Vagina (tissue), 2 donors: ENCODE measurements around the gene IPP. TPM values are rescaled to one million over a fixed set of nuclear protein-coding genes. Genes with fewer than 3 reads are reported as not detected.
A peak's percentile ranks its signal among the peaks of the same experiment; 100 is the strongest.
"Not testable (repeated sequence)": the region's sequence is repeated elsewhere in the genome, so short reads cannot be mapped to it uniquely, and the experiment has no call there.

Experiments used
- DNase-seq, 2 donors: peaks; one replicate each; pipeline ENCODE4 v3.0.0-alpha.2; 2017; ENCODE audit errors: extremely low spot score in 2 of 2
- H3K27ac ChIP-seq: fragments of 200-600 bp; sonication (generic); one replicate; pipeline ENCODE4 v1.5.1; 2019
- H3K27me3 ChIP-seq: fragments of 200-600 bp; sonication (generic); one replicate; pipeline ENCODE4 v1.5.1; 2019
- H3K36me3 ChIP-seq, 2 donors: fragments of 200-600 bp; sonication (generic); one replicate each; pipeline ENCODE4 v1.5.1; 2017 to 2019
- H3K4me1 ChIP-seq: fragments of 200-600 bp; sonication (generic); one replicate; pipeline ENCODE4 v1.5.1; 2019
- H3K4me3 ChIP-seq, 2 donors: fragments of 200-600 bp; sonication (generic); 1 replicate in 1 of 2; 2 replicates in 1 of 2; pipeline ENCODE4 v1.5.1; 2016 to 2019
- H3K9me3 ChIP-seq: fragments of 200-600 bp; sonication (generic); one replicate; pipeline ENCODE4 v1.5.1; 2019
- CTCF ChIP-seq, 3 experiments: fragments of 450-650 bp in 2 of 3; fragments of 200-600 bp in 1 of 3; sonication (generic) in 1 of 3; IDR thresholded peaks; one replicate each; pipeline ENCODE4 v1.5.1; 2017 to 2019; ENCODE audit warnings: antibody characterized with exemption in 3 of 3, mild to moderate bottlenecking in 2 of 3, moderate library complexity in 2 of 3
- POLR2A ChIP-seq, 2 donors: fragments of 450-650 bp; IDR thresholded peaks; one replicate each; pipeline ENCODE4 v1.6.1; 2017; ENCODE audit warnings: antibody characterized with exemption in 2 of 2, mild to moderate bottlenecking in 2 of 2, moderate library complexity in 2 of 2
- POLR2AphosphoS5 ChIP-seq, 2 donors: sonication (generic); formaldehyde crosslinking; IDR thresholded peaks; one replicate each; pipeline ENCODE4 v1.9.0; 2017; ENCODE audit warnings: antibody characterized with exemption in 2 of 2, mild to moderate bottlenecking in 2 of 2, low read depth in 1 of 2; ENCODE audit not compliant: insufficient read depth in 1 of 2
- intact Hi-C: fragments of 100-400 bp; cut with DNase I; formaldehyde crosslinking; loops from one replicate; pipeline ENCODE4 v1.15.1; 2023
- total RNA-seq: library from RNA; depleted of rRNA; stranded (reverse); fragments of >200 nt; gene quantifications from one replicate; pipeline ENCODE4 v1.2.3, GENCODE V29; 2016

Gene IPP
- total RNA-seq, 1 donor from 2014 or later, result 5.6 TPM

DNA sequence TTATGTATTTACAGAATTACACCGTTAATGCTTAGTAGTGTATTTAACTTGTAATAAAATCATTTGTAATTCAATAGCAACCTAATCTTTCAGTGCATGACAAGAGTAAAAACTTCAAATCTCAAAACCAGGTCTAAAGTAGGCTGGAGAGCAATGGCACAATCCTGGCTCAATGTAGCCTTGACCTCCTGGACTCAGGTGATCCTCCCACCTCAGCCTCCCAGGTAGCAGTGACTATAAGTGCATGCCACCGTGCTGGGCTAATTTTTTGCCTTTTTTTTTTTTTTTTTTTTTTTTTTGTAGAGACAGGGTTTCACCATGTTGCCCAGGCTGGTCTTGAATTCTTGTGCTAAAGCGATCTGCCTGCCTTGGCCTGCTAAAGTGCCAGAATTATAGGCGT is 11.3 kb downstream of the IPP start:
- H3K36me3 ChIP-seq, result peaks cover 0 to 17% of the 10 kb centered on the region in 2 donors

GRCh38 chr1:45730780-45731319 is 19.6 kb downstream of the IPP start:
- intact Hi-C loops, result no loop called here
- no peak for DNase-seq
- Histone ChIP-seq H3K27me3 (no peaks in the 10 kb centered on the region), H3K36me3 (peaks cover 0 to 21% of the 10 kb centered on the region in 2 donors), H3K4me3 (no peak overlapping the region), H3K4me1 (peaks cover 4% of the 10 kb centered on the region), H3K27ac (no peak overlapping the region), H3K9me3 (no peaks in the 10 kb centered on the region)
- TF ChIP-seq POLR2AphosphoS5 (IDR thresholded peaks at IDR 0.05; ENCODE audit: insufficient read depth in 1 of 2, low read depth in 1 of 2), result no peak
- TF ChIP-seq POLR2A (IDR thresholded peaks at IDR 0.05), result no peak
- TF ChIP-seq CTCF (IDR thresholded peaks at IDR 0.05), result no peak

More for the DNA sequence above, 11.3 kb downstream of the IPP start:
- Histone ChIP-seq H3K9me3 (no peaks in the 10 kb centered on the region), H3K4me3 (no peak overlapping the region), H3K27me3 (no peaks in the 10 kb centered on the region), H3K27ac (no peak overlapping the region), H3K4me1 (peaks cover 5% of the 10 kb centered on the region)
- intact Hi-C loops, result no loop called here
- DNase-seq, result no peak
- TF ChIP-seq CTCF (IDR thresholded peaks at IDR 0.05) (no peak), POLR2AphosphoS5 (IDR thresholded peaks at IDR 0.05; ENCODE audit: insufficient read depth in 1 of 2, low read depth in 1 of 2) (no peak), POLR2A (IDR thresholded peaks at IDR 0.05) (no peak)

DNA sequence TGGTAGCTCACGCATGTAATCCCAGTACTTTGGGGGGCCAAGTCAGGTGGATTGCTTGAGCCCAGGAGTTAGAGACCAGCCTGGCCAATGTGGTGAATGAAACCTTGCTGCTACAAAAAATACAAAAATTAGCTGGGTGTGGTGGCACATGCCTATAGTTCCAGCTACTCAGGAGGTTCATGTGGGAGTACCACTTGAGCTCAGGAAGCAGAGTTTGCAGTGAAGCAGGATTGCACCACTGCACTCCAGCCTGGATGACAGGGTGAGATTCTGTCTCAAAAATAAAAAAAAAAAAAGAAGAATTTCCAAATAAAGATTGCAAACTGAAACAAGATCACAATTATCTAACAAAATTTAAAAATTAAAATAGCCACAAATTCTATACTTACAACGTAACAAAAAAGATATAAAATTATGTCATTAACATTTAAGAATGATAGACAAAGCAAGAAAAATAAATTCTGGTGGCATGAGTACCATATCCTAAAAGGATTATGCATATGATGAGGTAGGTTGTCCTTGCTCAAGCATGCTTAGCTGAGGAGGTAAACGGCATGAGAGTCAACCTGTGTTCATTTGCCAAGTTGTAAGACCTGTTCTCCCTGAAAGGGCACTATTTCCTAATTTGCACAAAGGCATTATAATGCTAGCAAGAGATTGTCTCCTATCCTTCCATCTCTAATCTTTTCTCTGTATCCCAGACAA is 20.2 kb downstream of the IPP start:
- Histone ChIP-seq H3K9me3 (no peaks in the 10 kb centered on the region), H3K27ac (no peak overlapping the region), H3K36me3 (peaks cover 0 to 21% of the 10 kb centered on the region in 2 donors), H3K27me3 (no peaks in the 10 kb centered on the region), H3K4me1 (peaks cover 4% of the 10 kb centered on the region), H3K4me3 (no peak overlapping the region)
- no peak for DNase-seq
- TF ChIP-seq POLR2A (IDR thresholded peaks at IDR 0.05) (no peak), POLR2AphosphoS5 (IDR thresholded peaks at IDR 0.05; ENCODE audit: insufficient read depth in 1 of 2, low read depth in 1 of 2) (peak in 1 of 2 donors; percentile 80)
- intact Hi-C loops, result no loop called here

DNA sequence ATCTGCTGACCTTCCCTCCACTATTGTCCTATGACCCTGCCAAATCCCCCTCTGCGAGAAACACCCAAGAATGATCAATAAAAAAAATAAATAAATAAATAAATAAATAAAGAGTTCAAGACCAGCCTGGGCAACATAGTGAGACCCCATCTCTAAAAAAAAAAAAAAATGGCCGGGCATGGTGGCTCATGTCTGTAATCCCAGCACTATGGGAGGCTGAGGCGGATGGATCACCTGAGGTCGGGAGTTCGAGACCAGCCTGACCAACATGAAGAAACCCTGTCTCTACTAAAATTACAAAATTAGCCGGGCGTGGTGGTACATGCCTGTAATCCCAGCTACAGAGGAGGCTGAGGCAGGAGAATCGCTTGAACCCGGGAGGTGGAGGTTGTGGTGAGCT is 24.4 kb downstream of the IPP start:
- H3K27ac ChIP-seq, H3K4me1 ChIP-seq, intact Hi-C loops, H3K4me3 ChIP-seq, DNase-seq, H3K9me3 ChIP-seq, H3K27me3 ChIP-seq: not testable (repeated sequence)
- peaks cover 0 to 21% of the 10 kb centered on the region in 2 donors for H3K36me3 ChIP-seq

DNA sequence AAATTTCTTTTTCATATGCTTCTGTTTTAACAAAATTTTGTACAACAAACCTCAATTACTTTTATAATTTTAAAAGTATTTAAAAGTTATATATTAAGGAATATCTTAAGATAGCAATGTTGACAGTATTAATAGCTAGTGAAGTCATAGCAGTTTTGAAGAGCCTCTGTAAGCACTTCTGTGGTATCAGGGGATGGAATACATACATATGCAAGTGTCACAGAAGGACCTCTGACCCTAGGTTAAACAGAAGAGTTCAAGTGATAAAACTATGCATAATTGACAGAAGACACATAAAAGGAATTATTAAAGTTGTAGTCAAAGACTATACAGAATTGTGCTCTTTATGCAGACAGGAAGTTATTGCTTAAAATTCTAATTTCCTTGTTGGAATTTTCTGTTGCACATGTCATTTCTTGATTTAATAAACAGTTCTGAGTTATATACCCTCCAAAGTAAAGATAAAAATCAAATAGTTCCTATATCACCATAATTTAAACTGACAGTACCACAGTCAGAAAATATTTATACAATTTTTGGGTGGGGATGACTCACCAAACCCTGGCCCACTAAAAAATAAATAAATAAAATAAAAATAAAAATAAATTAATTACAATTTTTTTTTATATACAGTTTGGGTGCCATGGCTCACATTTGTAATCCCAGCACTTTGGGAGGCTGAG is 27.1 kb downstream of the IPP start:
- intact Hi-C loops, result no loop called here
- TF ChIP-seq POLR2AphosphoS5 (IDR thresholded peaks at IDR 0.05; ENCODE audit: insufficient read depth in 1 of 2, low read depth in 1 of 2) (no peak), CTCF (IDR thresholded peaks at IDR 0.05) (no peak), POLR2A (IDR thresholded peaks at IDR 0.05) (no peak)
- no peak overlapping the region for H3K4me3 ChIP-seq

DNA sequence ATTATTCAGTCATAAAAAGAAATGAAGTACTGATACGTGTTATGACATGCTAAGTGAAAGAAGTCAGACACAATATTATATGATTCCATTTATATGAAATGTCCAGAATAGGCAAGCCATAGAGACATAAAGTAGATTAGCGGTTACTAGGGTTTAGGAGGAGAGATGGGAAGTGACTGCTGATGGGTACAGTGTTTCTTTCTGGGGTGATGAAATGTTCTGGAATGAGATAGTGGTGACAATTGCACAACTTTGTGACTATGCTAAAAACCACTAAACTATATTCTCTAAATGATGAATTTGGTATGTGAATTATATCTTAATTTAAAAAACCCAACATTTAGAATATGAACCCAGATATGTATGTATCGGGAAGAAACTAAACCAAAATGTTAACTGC is 27.6 kb downstream of the IPP start:
- intact Hi-C loops, result no loop called here
- Histone ChIP-seq H3K4me1 (no peaks in the 10 kb centered on the region), H3K9me3 (no peaks in the 10 kb centered on the region), H3K27ac (no peak overlapping the region), H3K27me3 (no peaks in the 10 kb centered on the region), H3K36me3 (peaks cover 0 to 10% of the 10 kb centered on the region in 2 donors), H3K4me3 (no peak overlapping the region)
- no peak for DNase-seq
- no peak for TF ChIP-seq POLR2A (IDR thresholded peaks at IDR 0.05)

More for the DNA sequence above, 27.1 kb downstream of the IPP start:
- Histone ChIP-seq H3K4me1 (no peaks in the 10 kb centered on the region), H3K27ac (no peak overlapping the region), H3K9me3 (no peaks in the 10 kb centered on the region), H3K27me3 (no peaks in the 10 kb centered on the region), H3K36me3 (peaks cover 0 to 16% of the 10 kb centered on the region in 2 donors)
- DNase-seq, result no peak
